ENCODE measurements around the gene PANK1. TPM values are rescaled to one million over a fixed set of nuclear protein-coding genes. Genes with fewer than 3 reads are reported as not detected.

The PANK1 gene
- total RNA-seq, 1 donor from 2014 or later = 38.0 TPM

- Mint-ChIP-seq H3K9me3 (ENCODE audit: low read depth) (no peaks in the 10 kb centered on the region), H3K36me3 (ENCODE audit: insufficient read depth) (no peaks in the 10 kb centered on the region), H3K4me3 (ENCODE audit: low read depth) (no peak overlapping the region), H3K27me3 (no peaks in the 10 kb centered on the region), H3K4me1 (ENCODE audit: low read depth) (peaks cover 16% of the 10 kb centered on the region), H3K27ac (no peak overlapping the region)
- no peak for DNase-seq (ENCODE audit: low spot score, unreplicated experiment)
- TF ChIP-seq, protein P1, sequence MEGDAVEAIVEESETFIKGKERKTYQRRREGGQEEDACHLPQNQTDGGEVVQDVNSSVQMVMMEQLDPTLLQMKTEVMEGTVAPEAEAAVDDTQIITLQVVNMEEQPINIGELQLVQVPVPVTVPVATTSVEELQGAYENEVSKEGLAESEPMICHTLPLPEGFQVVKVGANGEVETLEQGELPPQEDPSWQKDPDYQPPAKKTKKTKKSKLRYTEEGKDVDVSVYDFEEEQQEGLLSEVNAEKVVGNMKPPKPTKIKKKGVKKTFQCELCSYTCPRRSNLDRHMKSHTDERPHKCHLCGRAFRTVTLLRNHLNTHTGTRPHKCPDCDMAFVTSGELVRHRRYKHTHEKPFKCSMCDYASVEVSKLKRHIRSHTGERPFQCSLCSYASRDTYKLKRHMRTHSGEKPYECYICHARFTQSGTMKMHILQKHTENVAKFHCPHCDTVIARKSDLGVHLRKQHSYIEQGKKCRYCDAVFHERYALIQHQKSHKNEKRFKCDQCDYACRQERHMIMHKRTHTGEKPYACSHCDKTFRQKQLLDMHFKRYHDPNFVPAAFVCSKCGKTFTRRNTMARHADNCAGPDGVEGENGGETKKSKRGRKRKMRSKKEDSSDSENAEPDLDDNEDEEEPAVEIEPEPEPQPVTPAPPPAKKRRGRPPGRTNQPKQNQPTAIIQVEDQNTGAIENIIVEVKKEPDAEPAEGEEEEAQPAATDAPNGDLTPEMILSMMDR (IDR thresholded peaks at IDR 0.05; ENCODE audit: unreplicated experiment) = no peak
Observed at GRCh38 chr10:89648074-89648473, 3.0 kb upstream of the PANK1 start.

GRCh38 chr10:89646889-89647657 lies 2.0 kb upstream of the PANK1 start:
- no peak overlapping the region for H3K27ac Mint-ChIP-seq
- no peaks in the 10 kb centered on the region for H3K9me3 Mint-ChIP-seq (ENCODE audit: low read depth)
- H3K4me1 Mint-ChIP-seq (ENCODE audit: low read depth) = peaks cover 25% of the 10 kb centered on the region
- H3K36me3 Mint-ChIP-seq (ENCODE audit: insufficient read depth) = no peaks in the 10 kb centered on the region
- TF ChIP-seq, protein P1 (IDR thresholded peaks at IDR 0.05; ENCODE audit: unreplicated experiment) = no peak
- no peak for DNase-seq (ENCODE audit: low spot score, unreplicated experiment)
- no peaks in the 10 kb centered on the region for H3K27me3 Mint-ChIP-seq
- peak overlapping the region; percentile 5 for H3K4me3 Mint-ChIP-seq (ENCODE audit: low read depth)

- H3K4me3 Mint-ChIP-seq (ENCODE audit: low read depth) = no peak overlapping the region
- peak overlapping the region; percentile 98 for H3K27ac Mint-ChIP-seq
- H3K27me3 Mint-ChIP-seq = no peaks in the 10 kb centered on the region
Observed at GRCh38 chr10:89645742-89646172, 715 bp upstream of the PANK1 start.

DNA sequence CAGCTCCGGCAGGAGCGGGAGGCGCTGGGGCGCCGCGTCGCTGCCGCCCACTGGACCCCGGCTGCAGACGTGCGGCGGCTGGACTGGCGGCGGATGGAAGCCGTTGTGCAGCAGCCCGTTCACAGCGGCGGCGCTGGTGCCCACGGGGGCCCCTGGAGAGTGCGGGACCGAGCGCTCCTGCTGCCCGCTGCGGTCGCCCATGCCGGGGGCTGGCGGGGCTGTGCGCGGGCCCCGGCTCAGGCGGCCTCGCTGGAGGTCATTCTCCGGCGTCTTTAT lies 413 bp downstream of the PANK1 start:
- Mint-ChIP-seq H3K4me1 (ENCODE audit: low read depth) (peaks cover 30% of the 10 kb centered on the region), H3K9me3 (ENCODE audit: low read depth) (no peaks in the 10 kb centered on the region), H3K27me3 (no peaks in the 10 kb centered on the region), H3K27ac (no peak overlapping the region), H3K36me3 (ENCODE audit: insufficient read depth) (peaks cover 2% of the 10 kb centered on the region), H3K4me3 (ENCODE audit: low read depth) (no peak overlapping the region)
- DNase-seq (ENCODE audit: low spot score, unreplicated experiment) = no peak
- TF ChIP-seq, protein P1 (IDR thresholded peaks at IDR 0.05; ENCODE audit: unreplicated experiment) = peak; percentile 8

More at GRCh38 chr10:89645742-89646172, 715 bp upstream of the PANK1 start:
- Mint-ChIP-seq H3K9me3 (ENCODE audit: low read depth) (no peaks in the 10 kb centered on the region), H3K36me3 (ENCODE audit: insufficient read depth) (no peaks in the 10 kb centered on the region), H3K4me1 (ENCODE audit: low read depth) (peaks cover 27% of the 10 kb centered on the region)
- DNase-seq (ENCODE audit: low spot score, unreplicated experiment) = no peak
- TF ChIP-seq, protein P1 (IDR thresholded peaks at IDR 0.05; ENCODE audit: unreplicated experiment) = no peak

DNA sequence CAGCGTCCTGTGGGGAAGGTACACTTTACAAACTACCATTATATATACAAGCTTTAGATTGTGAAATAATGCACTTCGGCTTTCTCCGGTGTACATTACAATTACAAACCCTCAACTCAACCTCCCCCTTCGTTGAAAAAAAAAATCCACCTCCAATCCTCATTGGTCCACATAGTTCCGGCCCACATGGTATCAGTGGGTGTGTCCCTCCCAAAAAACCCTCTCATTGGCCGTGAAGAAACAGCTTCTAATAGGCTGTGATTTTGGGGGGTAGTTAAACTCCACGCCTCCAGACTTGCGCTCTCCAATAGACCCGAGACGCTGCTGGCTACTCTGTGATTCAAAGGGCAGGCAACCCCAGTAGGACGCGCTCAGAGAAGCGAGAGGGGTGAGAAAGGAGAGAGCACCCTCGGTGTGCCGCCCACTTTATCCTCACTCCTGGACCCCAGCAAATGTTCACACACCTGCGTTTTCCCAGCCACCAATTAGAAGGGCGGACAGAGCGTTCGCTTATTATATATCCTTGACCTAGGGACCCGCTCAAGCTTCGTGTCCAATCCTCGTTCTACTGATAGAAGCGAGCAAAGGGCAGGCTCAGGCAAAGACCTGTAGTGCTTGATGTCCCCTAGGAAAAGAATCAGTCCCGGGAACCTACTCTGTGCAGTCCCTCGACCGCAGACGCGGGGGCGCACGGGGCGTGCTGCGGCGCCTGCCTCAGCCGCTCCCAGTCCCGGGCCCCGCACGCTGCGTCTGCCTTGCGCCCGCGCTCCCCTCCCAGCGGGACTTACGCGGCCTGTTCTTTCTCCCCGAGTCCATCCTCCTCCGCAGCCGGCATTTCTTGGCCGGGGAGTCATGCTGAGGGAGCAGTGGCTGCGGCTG lies 991 bp downstream of the PANK1 start:
- peaks cover 2% of the 10 kb centered on the region for H3K36me3 Mint-ChIP-seq (ENCODE audit: insufficient read depth)
- peak; percentile 46 for DNase-seq (ENCODE audit: low spot score, unreplicated experiment)
- no peak overlapping the region for H3K4me3 Mint-ChIP-seq (ENCODE audit: low read depth)
- peaks cover 30% of the 10 kb centered on the region for H3K4me1 Mint-ChIP-seq (ENCODE audit: low read depth)
- no peaks in the 10 kb centered on the region for H3K27me3 Mint-ChIP-seq
- no peaks in the 10 kb centered on the region for H3K9me3 Mint-ChIP-seq (ENCODE audit: low read depth)
- TF ChIP-seq, protein P1 (IDR thresholded peaks at IDR 0.05; ENCODE audit: unreplicated experiment) = peak; percentile 22
- no peak overlapping the region for H3K27ac Mint-ChIP-seq

Data from progenitor cell of endocrine pancreas (in vitro differentiated cells).